ENCODE results near the gene EPHB6. TPM values are rescaled to one million over a fixed set of nuclear protein-coding genes. Genes with fewer than 3 reads are reported as not detected.

EPHB6 gene
- total RNA-seq, 2 experiments from 2014 or later = 9.5 to 11.0 TPM

DNA sequence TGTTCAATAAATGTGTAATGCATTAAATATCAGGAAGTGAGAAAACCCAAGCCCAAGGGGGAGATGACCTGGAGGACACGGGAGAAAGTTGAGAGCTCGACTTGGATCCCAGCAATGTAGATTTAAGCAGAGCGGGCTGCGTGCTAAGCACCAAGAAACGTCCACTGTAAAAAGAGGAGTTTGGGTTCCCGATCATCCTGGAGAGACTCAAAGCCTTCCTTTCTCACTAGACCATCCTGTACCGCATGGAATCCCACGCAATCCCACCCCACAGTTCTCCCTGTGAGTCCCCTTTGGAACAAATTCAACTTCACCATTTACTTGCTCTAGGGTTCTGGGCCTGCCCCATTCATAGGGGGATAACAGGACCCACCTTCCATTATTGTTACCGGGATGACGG, 28.3 kb downstream of the EPHB6 start:
- Mint-ChIP-seq H3K9me3 (no peaks in the 10 kb centered on the region), H3K4me1 (ENCODE audit: low read depth) (no peaks in the 10 kb centered on the region), H3K27ac (no peak overlapping the region), H3K36me3 (no peaks in the 10 kb centered on the region), H3K27me3 (peaks cover 2% of the 10 kb centered on the region), H3K4me3 (no peak overlapping the region)
- no peak for DNase-seq
- intact Hi-C loops (cut with micrococcal nuclease) = no loop called here
- ChIA-PET POLR2A (no interaction called here), CTCF (interaction anchor here (1.0 to 3.4 kb wide), 4 partner anchors 11 to 126 kb away, joined by 3 to 26 read pairs (median 4); no protein-coding TSS in a partner anchor)

DNA sequence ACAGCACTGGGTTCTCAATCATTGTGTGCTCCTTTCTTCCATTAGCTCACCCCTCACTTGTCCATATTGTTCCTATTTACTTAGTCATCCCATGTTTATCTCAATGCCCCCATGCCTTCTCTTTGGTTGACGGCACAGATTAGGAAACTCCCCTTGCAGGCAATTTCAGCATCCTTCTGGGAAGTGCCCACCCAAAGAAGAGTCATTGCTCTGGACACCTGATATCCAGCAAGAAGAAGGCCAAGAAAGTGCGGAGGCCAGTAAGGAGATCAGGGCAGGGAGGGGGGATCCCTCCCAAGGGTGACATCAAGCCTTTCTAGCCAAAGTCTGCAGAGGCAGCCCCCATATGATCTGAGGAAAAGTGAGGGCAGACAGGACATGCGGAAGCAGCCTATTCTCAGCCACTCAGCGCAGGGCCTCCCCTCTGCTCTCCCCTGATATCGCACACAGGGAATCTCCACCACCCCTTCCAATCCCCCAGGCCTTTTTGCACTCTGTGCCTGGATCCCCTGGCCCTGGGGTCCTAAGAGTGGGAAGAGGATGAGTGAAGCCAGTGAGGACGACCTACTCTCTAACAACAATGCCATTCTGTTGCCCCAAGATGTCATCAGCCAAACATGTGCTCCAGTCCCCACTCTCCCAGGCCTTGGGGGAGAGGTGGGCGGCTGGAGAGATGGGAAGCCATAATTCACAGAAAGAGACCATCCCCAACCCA, 28.9 kb downstream of the EPHB6 start:
- intact Hi-C loops (cut with micrococcal nuclease) = no loop called here
- Mint-ChIP-seq H3K4me1 (ENCODE audit: low read depth) (no peaks in the 10 kb centered on the region), H3K27ac (no peak overlapping the region), H3K9me3 (no peaks in the 10 kb centered on the region), H3K4me3 (no peak overlapping the region), H3K27me3 (peaks cover 2% of the 10 kb centered on the region), H3K36me3 (no peaks in the 10 kb centered on the region)
- CTCF ChIA-PET = interaction anchor here (1.0 to 1.1 kb wide), 3 partner anchors 17 to 125 kb away, joined by 3 to 4 read pairs (median 3); no protein-coding TSS in a partner anchor
- POLR2A ChIA-PET = no interaction called here
- DNase-seq = no peak

- ChIA-PET CTCF (no interaction called here), POLR2A (no interaction called here)
- Mint-ChIP-seq H3K36me3 (no peaks in the 10 kb centered on the region), H3K4me3 (no peak overlapping the region), H3K27me3 (peaks cover 2% of the 10 kb centered on the region), H3K4me1 (ENCODE audit: low read depth) (no peaks in the 10 kb centered on the region), H3K27ac (no peak overlapping the region), H3K9me3 (no peaks in the 10 kb centered on the region)
- intact Hi-C loops (cut with micrococcal nuclease) = no loop called here
- DNase-seq = no peak
Measured at GRCh38 chr7:142884286-142884640, 29.4 kb downstream of the EPHB6 start.

GRCh38 chr7:142885311-142886230, 30.7 kb downstream of the EPHB6 start, which contains the start of gene TRPV6:
Gene TRPV6 (minus strand): TSS chr7:142885745.
- Mint-ChIP-seq H3K27ac (no peak within 1 kb of the TSS), H3K4me1 (ENCODE audit: low read depth) (no peaks in the 10 kb centered on the region), H3K27me3 (peaks cover 2% of the 10 kb centered on the region), H3K4me3 (no peak within 1 kb of the TSS), H3K36me3 (no peaks in the 10 kb centered on the region), H3K9me3 (no peaks in the 10 kb centered on the region)
- intact Hi-C loops (cut with micrococcal nuclease) = no loop called here
- ChIA-PET POLR2A (no interaction called here), CTCF (no interaction called here)
- DNase-seq = no peak

DNA sequence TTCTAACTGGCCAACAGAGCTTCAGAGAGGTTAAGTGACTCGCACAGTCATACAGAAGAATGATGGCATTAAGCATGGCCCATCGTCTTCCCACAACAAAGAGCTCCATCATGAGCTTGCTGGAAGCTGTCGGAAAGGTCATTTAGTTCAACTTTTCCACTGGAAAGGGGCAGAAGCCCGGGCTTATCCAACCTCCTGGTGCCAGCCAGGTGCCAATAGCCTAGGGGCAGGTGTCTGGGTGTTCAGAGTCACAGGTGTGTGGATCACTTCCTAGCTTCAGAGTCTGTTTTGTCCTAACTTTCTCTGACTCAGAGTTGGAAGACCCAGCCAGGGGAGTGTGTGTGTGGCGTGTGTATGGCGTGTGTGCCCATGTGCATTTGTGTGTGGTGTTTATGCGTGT, 32.0 kb downstream of the EPHB6 start:
- no peak overlapping the region for H3K4me3 Mint-ChIP-seq
- ChIA-PET POLR2A (no interaction called here), CTCF (no interaction called here)
- intact Hi-C loops (cut with micrococcal nuclease) = no loop called here
- H3K36me3 Mint-ChIP-seq = no peaks in the 10 kb centered on the region
- no peaks in the 10 kb centered on the region for H3K9me3 Mint-ChIP-seq
- H3K4me1 Mint-ChIP-seq (ENCODE audit: low read depth) = no peaks in the 10 kb centered on the region
- H3K27me3 Mint-ChIP-seq = peaks cover 4% of the 10 kb centered on the region
- no peak for DNase-seq
- no peak overlapping the region for H3K27ac Mint-ChIP-seq

- Mint-ChIP-seq H3K9me3 (no peaks in the 10 kb centered on the region), H3K27ac (no peak overlapping the region), H3K36me3 (no peaks in the 10 kb centered on the region), H3K4me1 (ENCODE audit: low read depth) (no peaks in the 10 kb centered on the region), H3K4me3 (no peak overlapping the region), H3K27me3 (peaks cover 4% of the 10 kb centered on the region)
- ChIA-PET POLR2A (no interaction called here), CTCF (interaction anchor here (0.8 to 0.9 kb wide), 2 partner anchors 14 to 284 kb away, joined by 3 read pairs; no protein-coding TSS in a partner anchor)
- no peak for DNase-seq
- intact Hi-C loops (cut with micrococcal nuclease) = no loop called here
Measured at GRCh38 chr7:142887282-142888015, 32.6 kb downstream of the EPHB6 start.

DNA sequence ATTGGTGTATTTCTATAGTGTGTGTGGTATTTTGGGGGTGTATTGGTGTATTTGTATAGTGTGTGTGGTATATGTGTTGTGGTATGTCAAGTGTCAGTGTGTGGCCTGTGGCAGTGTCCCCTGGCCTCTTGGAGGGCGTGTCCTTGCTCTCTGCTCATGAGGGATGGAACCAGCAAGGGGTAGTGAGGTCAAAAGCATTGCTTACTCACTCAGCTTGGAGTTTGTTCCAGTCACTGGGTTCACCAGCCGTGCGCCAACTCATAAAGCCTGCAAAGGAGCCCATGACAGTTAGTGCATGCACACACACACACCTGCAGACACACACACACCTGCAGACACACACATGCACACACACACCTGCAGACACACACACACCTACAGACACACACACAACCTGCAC, 34.9 kb downstream of the EPHB6 start:
- H3K4me1 Mint-ChIP-seq (ENCODE audit: low read depth) = no peaks in the 10 kb centered on the region

DNA sequence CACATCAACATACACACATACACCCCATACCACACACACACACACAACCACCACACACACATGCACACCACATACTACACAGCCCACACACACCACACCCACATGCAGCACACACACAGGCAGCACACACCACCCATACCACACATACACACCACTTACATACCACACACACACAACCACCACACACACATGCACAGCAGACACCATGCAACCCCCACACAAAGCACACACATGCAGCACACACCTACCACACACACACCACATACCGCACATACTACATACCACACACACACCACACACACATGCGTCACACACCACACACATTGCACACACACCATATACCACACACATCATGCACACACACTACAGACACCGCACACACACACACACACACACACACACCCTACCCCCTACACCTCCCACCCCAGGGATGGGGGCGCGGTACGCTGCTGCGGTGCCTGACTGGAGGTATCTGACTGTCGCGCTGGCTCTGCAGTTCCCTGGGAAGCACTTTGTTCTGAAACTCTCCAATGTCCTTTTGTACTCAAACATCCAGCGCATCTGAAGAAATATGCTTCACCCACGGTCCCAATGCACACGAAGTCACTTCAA, 36.1 kb downstream of the EPHB6 start:
- intact Hi-C loops (cut with micrococcal nuclease) = no loop called here
- Mint-ChIP-seq H3K4me3 (no peak overlapping the region), H3K27me3 (peaks cover 2% of the 10 kb centered on the region), H3K27ac (no peak overlapping the region), H3K36me3 (no peaks in the 10 kb centered on the region), H3K9me3 (no peaks in the 10 kb centered on the region), H3K4me1 (ENCODE audit: low read depth) (no peaks in the 10 kb centered on the region)
- CTCF ChIA-PET = no interaction called here
- POLR2A ChIA-PET = no interaction called here
- no peak for DNase-seq

More for the DNA sequence above, 34.9 kb downstream of the EPHB6 start:
- H3K27me3 Mint-ChIP-seq = peaks cover 2% of the 10 kb centered on the region
- H3K4me3 Mint-ChIP-seq = no peak overlapping the region
- no peak overlapping the region for H3K27ac Mint-ChIP-seq
- intact Hi-C loops (cut with micrococcal nuclease) = no loop called here
- no peaks in the 10 kb centered on the region for H3K36me3 Mint-ChIP-seq
- DNase-seq = no peak
- ChIA-PET POLR2A (no interaction called here), CTCF (no interaction called here)
- H3K9me3 Mint-ChIP-seq = no peaks in the 10 kb centered on the region

DNA sequence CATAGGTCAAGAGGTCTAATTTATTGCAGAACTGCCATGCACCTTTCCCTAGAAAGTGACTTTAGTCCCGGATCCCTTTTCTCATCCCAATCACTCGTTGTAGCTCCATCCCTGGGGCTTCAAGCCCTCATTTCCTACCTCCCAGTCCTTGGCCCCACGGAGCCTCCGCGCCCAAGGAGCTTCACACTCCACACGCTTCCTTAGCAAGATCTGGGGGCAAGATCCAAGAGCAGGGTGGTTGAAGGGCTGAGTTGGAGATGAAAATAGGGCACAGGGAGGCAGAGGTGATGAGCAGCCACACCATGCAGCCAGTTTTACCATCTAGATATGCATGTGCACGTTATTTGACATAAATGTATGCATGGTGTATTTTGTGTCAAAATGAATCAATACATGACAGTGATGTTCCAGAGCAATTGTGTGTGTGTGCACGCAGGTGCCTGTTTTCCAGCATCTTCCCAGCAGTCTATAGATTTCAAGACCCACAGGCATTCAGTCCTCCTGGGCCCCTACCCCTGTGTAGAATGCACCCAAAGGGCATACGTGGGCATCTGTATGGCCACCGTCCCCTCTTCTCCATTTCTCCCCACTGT, 36.7 kb downstream of the EPHB6 start:
- Mint-ChIP-seq H3K9me3 (no peaks in the 10 kb centered on the region), H3K27me3 (peaks cover 2% of the 10 kb centered on the region), H3K27ac (no peak overlapping the region), H3K36me3 (no peaks in the 10 kb centered on the region), H3K4me1 (ENCODE audit: low read depth) (no peaks in the 10 kb centered on the region), H3K4me3 (no peak overlapping the region)
- ChIA-PET CTCF (no interaction called here), POLR2A (no interaction called here)
- intact Hi-C loops (cut with micrococcal nuclease) = no loop called here
- no peak for DNase-seq

DNA sequence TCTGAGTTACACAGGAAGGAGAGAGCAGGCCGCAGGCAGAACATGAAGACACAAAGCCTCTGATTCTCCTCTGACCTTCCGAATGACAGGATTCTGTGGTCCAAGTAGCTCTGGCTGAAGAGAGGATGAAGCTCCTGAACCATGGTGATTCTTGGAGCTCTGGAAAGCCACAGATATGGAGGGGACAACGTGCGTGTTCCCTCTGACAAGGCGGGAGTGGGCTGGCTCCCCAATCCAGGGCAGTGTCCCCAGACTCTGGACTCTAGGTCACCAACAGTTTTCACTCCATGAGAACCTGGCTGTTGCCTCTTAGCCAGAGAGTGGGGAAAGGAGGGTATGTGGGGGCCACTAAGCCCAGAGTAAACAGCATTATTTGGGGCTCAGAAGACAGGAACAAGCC, 38.1 kb downstream of the EPHB6 start:
- no peaks in the 10 kb centered on the region for H3K36me3 Mint-ChIP-seq
- H3K27me3 Mint-ChIP-seq = peaks cover 6% of the 10 kb centered on the region
- H3K4me1 Mint-ChIP-seq (ENCODE audit: low read depth) = no peaks in the 10 kb centered on the region
- ChIA-PET CTCF (interaction anchor here (0.6 kb wide), 1 partner anchor 32 kb away, joined by 5 read pairs; no protein-coding TSS in a partner anchor), POLR2A (no interaction called here)
- DNase-seq = no peak
- intact Hi-C loops (cut with micrococcal nuclease) = no loop called here
- no peaks in the 10 kb centered on the region for H3K9me3 Mint-ChIP-seq
- H3K4me3 Mint-ChIP-seq = no peak overlapping the region
- H3K27ac Mint-ChIP-seq = no peak overlapping the region

DNA sequence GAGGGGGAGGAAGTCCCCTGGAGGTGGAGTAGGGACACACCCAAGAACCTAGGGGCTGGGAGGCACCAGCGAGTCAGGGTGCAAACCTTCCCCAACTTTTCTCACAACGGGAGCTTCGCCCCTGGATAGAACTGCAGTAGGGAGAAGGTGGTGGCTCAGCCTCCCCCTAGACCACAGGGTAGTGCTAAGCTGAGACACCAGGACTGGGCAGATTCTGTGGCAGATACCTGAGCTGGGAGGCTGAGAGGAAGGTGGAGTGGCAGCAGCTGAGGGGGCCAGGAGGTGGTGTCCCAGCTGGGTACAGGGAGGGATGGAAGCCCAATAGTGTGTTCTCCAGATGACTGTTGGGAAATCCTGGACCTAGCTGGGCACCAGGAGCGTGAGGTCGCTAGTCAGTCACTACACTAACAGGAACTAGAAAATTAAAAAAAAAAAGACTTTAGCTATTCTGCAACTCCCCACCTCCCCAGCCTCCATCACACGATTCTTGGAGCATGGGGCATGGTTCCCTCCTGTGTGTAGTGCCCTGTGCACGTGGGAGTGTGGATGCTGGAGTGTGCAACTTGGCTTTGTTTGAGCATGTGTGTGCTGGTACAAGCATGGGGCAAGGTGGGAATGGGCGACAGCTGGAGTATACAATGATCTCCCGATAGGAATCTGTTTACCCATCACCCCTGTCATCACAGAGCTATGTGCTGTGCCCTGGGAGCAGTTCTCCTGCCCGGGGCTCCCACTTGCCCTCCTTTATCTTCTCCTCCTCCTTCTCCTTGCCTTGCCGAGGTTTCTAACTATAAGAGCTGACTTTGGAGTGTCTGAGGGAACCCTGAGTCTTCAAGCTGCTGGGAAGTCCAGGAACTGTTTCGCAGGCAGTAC, 39.5 kb downstream of the EPHB6 start:
- ChIA-PET CTCF (interaction anchor here (1.0 to 1.9 kb wide), 2 partner anchors 13 to 22 kb away, joined by 3 to 6 read pairs; no protein-coding TSS in a partner anchor), POLR2A (no interaction called here)
- H3K27ac Mint-ChIP-seq = no peak overlapping the region
- intact Hi-C loops (cut with micrococcal nuclease) = no loop called here
- H3K36me3 Mint-ChIP-seq = no peaks in the 10 kb centered on the region
- no peak for DNase-seq
- H3K4me1 Mint-ChIP-seq (ENCODE audit: low read depth) = no peaks in the 10 kb centered on the region
- no peaks in the 10 kb centered on the region for H3K9me3 Mint-ChIP-seq
- peaks cover 6% of the 10 kb centered on the region for H3K27me3 Mint-ChIP-seq
- H3K4me3 Mint-ChIP-seq = no peak overlapping the region

Data from activated CD4-positive, alpha-beta memory T cell treated with anti-CD3 and anti-CD28 coated beads for 36 hours (primary cell).